Fibroblast of skin of left quadriceps (primary cell): ENCODE data around the gene IQCH.

Source experiments
- DNase-seq, 2 experiments: peaks; one replicate each; pipeline ENCODE4 v3.0.0-alpha.2; 2013; ENCODE audit warnings: low read depth in 2 of 2

IQCH gene

GRCh38 chr15:67524235-67524634 is 269.6 kb downstream of the IQCH start:
- no peak for DNase-seq

DNA sequence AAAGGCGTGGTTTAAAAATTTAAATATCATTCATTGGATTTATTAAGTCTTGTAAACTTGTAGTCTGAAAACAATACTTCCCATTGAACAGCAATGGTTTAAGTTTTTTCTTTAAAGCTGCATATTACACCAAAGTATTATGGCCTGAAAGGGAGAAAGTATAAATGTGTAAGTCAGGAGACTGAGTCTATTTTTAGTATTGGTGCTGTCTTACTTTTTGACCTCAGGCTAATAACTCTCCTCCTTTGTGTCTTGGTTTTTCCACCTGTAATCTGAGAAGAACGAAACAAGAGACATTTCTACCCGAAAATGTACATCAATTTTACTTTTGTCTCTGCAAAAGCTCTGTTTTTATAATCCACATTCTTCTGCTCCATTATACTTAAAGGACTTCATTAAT is 273.9 kb downstream of the IQCH start:
- no peak for DNase-seq

DNA sequence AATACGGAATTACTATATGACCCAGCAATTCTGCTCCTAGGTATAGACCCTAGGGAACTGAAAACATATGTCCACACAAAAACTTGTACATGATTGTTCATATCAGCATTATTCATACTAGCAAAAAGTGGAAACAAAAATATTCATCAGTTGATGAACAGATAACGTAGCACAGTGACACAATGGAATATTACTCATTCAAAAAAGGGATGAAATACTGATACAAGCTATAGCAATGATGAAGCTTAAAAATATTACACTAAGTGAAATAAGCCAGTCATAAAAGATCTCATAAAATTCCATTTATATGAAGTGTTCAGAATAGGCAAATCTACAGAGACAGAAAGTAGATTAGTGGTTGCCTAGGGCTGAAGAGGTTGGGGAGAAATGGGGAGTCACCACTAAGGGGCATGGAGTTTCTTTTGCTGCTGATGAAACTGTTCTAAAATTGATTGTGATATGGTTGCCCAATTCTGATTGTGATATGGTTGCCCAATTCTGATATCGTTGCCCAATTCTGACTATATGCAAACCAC is 276.9 kb downstream of the IQCH start:
- DNase-seq: peak; percentile 58 to 63

DNA sequence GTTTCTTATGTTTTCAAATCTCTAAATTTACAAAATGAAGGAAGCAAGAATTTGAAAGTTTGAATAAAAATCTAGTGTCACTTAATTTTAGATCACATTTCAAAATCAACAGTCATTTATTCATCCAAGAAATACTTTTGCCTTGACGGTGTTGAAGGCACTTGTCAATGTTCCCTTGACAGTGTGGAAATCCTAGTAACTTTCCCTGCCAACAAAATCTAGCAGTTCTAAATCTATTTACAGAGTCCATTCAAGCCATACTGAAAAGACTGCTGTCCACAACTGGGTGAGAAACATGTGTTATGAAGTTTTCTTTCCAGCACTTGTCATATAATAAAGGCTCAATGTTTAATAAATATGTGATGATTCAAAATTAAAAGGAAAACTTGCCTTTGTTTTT is 279.3 kb downstream of the IQCH start:
- no peak for DNase-seq

DNA sequence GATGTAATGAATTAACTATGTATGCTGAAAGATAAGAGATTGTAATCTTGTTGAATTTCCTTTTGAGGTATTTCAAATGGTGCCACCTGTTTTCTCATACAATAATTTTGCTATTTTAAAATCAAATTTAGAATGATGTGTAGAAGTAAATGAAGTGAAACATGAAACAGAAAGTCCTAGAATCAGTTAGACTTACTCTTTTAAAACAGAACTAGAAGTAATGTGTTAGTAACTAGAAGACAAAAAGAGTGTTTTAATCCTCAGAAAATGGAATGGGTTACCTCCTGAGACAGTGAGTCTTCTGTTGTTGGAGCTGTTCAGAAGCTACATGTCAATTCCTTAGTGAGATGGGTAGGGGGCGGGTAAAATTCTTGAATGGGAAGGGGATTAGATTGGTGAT is 279.8 kb downstream of the IQCH start:
- no peak for DNase-seq

DNA sequence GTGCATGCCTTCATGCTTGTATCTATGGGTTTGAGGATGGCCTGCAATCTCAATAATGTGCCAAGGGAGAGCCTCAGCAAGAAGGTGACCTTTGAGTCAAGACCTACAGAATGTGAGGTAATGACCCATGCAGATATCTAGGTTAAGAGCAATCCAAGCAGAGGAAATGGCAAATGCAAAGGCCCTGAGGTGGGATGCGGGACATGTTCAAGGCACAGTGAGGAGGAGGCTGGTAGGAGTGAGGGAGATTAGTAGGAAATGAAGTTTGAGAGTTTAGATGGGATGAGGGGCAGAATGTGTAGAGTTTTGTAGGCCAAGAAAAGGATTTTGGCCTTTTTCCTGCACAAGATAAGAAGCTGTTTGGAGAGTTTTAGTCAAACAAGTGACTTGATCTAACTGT is 283.2 kb downstream of the IQCH start:
- DNase-seq: no peak

- DNase-seq: peak in 1 of 2 experiments; percentile 41
These were observed 288.1 kb downstream of the IQCH start, which contains the start of gene MAP2K5 for GRCh38 chr15:67542420-67543347. MAP2K5 (plus strand) TSS chr15:67542703; CDS start chr15:67543336, 633 bp downstream.

GRCh38 chr15:67543348-67543718 is 288.7 kb downstream of the IQCH start:
- no peak for DNase-seq

DNA sequence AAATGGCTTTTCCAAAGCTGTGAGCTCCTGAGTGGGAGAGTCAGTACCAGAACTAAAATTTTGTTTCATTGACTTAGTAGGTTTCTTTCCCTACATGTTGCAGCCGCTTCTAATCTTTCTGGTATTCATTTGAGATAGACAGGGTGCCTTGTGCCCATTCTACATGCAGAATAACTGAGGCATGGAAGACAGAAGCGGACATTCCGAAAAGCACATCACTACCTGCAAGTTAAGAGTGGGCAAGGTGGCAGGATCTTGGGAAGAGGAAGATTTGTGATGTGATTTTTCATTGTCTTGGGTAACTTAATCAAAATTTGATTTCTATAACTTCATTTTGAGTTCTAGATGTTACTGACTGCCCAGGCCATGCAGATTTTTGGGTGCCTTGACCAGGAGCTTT is 289.9 kb downstream of the IQCH start:
- no peak for DNase-seq

- no peak for DNase-seq
These were observed 291.3 kb downstream of the IQCH start for GRCh38 chr15:67545864-67546263.

DNA sequence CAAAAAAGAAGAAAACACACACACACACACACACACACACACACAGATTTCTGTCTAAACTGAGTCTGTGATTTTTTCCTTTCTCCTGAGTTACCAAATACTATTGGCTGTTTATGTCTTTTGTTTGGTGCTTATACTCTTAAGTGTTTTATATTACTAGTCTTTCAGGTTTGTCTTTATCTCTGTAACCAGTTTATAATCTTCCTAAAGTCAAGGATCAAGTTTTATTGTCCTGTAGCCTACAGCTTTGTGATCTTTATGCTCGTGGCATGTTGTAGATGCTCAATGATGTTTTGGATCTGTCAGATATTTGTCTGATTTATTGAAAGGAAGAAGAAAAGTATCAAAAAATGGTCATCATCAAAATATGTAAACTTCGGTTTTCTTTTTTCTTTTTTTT is 292.5 kb downstream of the IQCH start:
- DNase-seq: no peak

DNA sequence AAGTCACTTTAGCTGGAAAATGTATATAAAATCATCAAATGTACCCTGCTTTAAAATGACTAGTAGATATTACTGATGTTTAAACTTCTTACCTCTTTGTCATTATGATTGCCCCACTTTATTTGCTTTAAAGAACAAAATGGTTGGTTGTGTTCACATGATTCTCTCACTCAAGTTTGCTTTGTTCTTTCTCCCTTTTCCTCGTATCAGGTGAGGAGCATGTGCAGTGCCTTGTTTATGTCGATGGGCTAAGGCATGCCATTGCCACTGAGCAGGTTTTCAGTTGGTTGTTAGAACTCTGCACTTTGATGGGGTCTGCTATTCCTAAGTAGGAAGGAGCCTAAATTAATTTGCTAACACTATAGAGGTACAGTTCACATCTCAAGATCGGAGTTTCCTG is 293.2 kb downstream of the IQCH start:
- no peak for DNase-seq

- DNase-seq: no peak
These were observed 293.8 kb downstream of the IQCH start for GRCh38 chr15:67548236-67548852.

DNA sequence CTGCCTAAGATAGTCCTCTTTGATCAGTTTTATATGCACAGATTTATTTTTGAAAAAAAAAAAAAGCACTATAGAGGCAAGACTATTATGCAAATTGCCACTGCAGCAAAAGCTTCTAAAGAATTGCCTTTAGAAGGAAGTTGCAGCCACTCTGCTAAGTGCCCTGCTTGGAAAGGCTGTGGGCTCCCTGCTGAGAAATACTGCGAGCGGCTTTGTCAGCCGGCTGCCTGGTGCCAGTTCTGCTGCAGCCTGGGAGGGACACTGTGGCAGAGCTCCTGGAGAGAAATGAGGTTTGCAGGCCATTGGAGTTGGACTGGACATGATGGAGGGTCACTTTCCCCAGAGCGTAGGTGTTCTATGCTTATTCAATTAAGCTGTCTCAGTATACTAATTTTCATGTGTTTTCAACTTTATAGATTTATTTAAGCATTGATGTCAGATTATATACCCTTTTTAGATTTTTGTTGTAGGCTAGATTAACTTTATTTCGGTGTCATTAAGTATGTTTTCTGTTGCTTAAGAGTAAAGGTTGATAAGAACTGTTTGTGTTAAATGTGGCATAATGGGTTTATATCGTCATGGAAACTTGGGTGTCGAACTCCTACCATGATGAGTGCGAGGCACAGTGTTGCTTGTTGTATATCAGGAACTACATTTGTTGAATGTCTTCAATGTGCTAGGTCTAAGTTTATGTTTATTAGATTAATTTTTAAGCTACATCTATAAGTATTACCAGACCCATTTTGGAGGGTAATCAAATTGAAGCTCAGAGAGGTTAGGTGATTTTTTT is 294.5 kb downstream of the IQCH start:
- DNase-seq: no peak

DNA sequence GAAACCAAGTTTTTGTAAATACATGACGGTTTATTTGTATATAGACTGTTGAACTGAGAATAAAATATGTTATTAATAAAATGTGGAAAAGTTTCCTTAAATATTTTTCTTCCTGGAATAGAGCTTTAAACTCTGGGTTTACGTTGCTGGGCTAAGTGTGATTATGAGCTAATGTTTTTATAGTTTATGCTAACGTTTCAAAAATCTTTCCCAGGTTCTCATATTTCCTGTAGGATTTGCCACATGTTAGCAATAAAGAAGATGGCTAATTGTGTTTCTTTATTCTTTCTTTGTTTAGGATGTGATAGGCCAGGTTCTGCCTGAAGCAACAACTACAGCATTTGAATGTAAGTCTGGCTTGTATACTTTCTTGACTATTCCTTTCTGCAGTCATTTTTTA is 295.1 kb downstream of the IQCH start:
- DNase-seq: peak in 1 of 2 experiments; percentile 29

DNA sequence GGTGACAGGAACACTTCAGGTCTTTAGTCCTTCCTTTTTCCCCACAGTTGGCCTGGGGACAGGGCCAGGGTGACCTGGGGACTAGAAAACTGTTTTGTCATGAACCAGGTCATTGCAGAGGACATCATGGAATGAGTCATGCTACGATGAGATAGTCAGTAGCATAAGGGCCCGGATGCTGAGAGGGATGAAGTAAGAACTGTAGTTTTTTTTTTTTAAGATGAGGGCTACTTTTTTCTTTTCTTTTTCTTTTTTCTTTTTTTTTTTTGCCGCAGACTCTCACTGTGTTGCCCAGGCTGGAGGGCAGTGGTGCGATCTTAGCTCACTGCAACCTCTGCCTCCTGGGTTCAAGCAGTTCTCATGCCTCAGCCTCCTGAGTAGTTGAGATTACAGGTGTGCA is 295.9 kb downstream of the IQCH start:
- no peak for DNase-seq

- DNase-seq: no peak
These were observed 296.7 kb downstream of the IQCH start for GRCh38 chr15:67551207-67551743.
